Activated CD8-positive, alpha-beta T cell treated with anti-CD3 and anti-CD28 coated beads, Interleukin-2, amount 10 ng/mL, durations not matched to agents 7 days and 5 days (primary cell): ENCODE measurements around the gene GLDC. TPM values are rescaled to one million over a fixed set of nuclear protein-coding genes. Genes with fewer than 3 reads are reported as not detected.

Experiments used
- ATAC-seq: fragments of 150-1000 bp; cut with Tn5 transposase; one replicate; pipeline ENCODE4 v1.10.0; 2021; ENCODE audit warnings: moderate library complexity
- CTCF ChIA-PET: fragments of 350-600 bp; sonication (Branson Sonifier 250); formaldehyde crosslinking; loops from one replicate; lab custom pipeline; 2021; ENCODE audit warnings: antibody characterized with exemption; lab: Charles Lee
- POLR2A ChIA-PET: fragments of 350-600 bp; sonication (Branson Sonifier 250); formaldehyde crosslinking; loops from one replicate; lab custom pipeline; 2021; ENCODE audit warnings: antibody characterized with exemption; lab: Charles Lee
- DNase-seq: peaks from one replicate; pipeline ENCODE4 v3.0.0-alpha.2; 2020
- H3K27ac Mint-ChIP-seq: one replicate; pipeline ENCODE4 v1.8.0; 2021; ENCODE audit warnings: mild to moderate bottlenecking, mixed read lengths
- H3K27me3 Mint-ChIP-seq: one replicate; pipeline ENCODE4 v1.8.0; 2021; ENCODE audit warnings: low read depth, mixed read lengths
- H3K36me3 Mint-ChIP-seq: one replicate; pipeline ENCODE4 v1.8.0; 2021; ENCODE audit warnings: low read depth, mixed read lengths
- H3K4me1 Mint-ChIP-seq: one replicate; pipeline ENCODE4 v1.8.0; 2021; ENCODE audit warnings: low read depth, mixed read lengths
- H3K4me3 Mint-ChIP-seq: one replicate; pipeline ENCODE4 v1.8.0; 2021; ENCODE audit warnings: mild to moderate bottlenecking, mixed read lengths
- H3K9me3 Mint-ChIP-seq: one replicate; pipeline ENCODE4 v1.8.0; 2022; ENCODE audit warnings: mixed read lengths; ENCODE audit not compliant: insufficient read depth
- total RNA-seq, 2 experiments: library from RNA; stranded (reverse); gene quantifications; one replicate each; pipeline ENCODE4 v1.2.3, GENCODE V29; 2021

Gene GLDC
- total RNA-seq, 2 experiments from 2014 or later = 0.34 to 0.58 TPM

GRCh38 chr9:6538666-6539071 is 106.9 kb downstream of the GLDC start:
- DNase-seq = no peak
- ChIA-PET CTCF (no interaction called here), POLR2A (interaction anchor here (0.6 kb wide), 1 partner anchor 110 kb away, joined by 3 read pairs; no protein-coding TSS in a partner anchor)
- no peaks in the 10 kb centered on the region for H3K9me3 Mint-ChIP-seq
- H3K36me3 Mint-ChIP-seq = no peaks in the 10 kb centered on the region
- H3K27ac Mint-ChIP-seq = no peak overlapping the region
- H3K4me3 Mint-ChIP-seq = no peak overlapping the region
- peaks cover 3% of the 10 kb centered on the region for H3K27me3 Mint-ChIP-seq
- ATAC-seq = no peak
- no peaks in the 10 kb centered on the region for H3K4me1 Mint-ChIP-seq

- ChIA-PET POLR2A (no interaction called here), CTCF (no interaction called here)
- Mint-ChIP-seq H3K27ac (no peak overlapping the region), H3K9me3 (no peaks in the 10 kb centered on the region), H3K4me1 (no peaks in the 10 kb centered on the region), H3K4me3 (no peak overlapping the region), H3K27me3 (no peaks in the 10 kb centered on the region), H3K36me3 (no peaks in the 10 kb centered on the region)
- no peak for ATAC-seq
- no peak for DNase-seq
These were observed 109.9 kb downstream of the GLDC start for GRCh38 chr9:6535594-6535993.

DNA sequence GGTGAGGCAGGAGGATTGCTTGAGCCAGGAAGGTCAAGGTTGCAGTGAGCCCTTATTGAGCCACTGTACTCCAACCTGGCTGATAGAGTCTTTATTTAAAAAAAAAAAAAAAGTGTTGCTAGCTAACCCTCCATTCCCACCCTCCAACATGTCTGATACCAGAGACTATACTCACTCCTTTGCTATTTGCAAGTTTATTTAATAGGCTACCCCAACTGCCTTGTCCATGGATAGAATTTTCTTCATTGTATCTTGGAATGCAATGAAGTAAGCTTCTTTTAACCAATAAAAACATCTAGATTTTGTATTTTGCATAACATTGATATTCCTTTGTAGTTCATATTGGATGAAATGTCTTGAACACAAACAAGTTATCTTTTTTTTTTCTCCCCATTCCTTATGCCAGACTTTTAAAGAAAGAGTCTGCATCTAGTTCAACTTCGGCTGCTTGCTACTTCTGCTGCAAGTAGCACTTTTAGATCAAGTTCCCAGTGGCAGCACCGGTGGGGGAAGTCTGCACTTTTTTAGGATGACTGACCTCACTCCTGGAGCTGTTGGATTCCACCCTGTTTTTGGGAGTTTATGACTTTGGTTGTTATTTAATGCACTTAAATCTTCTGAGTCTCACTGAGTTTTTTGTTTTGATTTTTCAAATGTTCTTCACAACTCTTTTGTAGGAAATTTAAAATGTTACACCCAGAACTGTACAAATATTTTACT is 120.0 kb downstream of the GLDC start:
- no peak for ATAC-seq
- peaks cover 18% of the 10 kb centered on the region for H3K36me3 Mint-ChIP-seq
- ChIA-PET CTCF (interaction anchor here (0.7 kb wide), 1 partner anchor 110 kb away, joined by 3 read pairs; no protein-coding TSS in a partner anchor), POLR2A (interaction anchor here (1.7 kb wide), 1 partner anchor 113 kb away, joined by 4 read pairs; the partner anchor contains the start of gene UHRF2)
- peaks cover 6% of the 10 kb centered on the region for H3K9me3 Mint-ChIP-seq
- H3K4me3 Mint-ChIP-seq = no peak overlapping the region
- no peaks in the 10 kb centered on the region for H3K27me3 Mint-ChIP-seq
- no peak overlapping the region for H3K27ac Mint-ChIP-seq
- no peak for DNase-seq
- H3K4me1 Mint-ChIP-seq = no peaks in the 10 kb centered on the region

DNA sequence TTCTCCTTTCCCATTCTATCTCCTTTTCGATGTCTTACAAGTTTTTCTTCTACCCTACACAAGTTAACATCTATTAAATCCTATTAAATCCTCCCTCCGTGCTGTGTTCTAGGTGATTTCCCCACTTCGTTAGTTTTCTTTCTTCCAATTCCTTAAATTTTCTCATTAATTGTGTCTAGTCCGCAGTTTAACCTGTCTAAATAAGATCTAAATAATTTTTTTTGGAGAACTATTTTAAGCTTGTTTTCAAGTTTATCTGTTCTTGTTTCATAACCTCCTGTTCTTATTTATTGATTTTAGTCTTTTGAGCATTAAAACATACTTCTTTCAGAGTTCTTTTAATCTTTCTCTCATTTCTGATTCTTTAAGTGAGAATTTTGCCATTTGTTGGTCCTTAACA is 123.3 kb downstream of the GLDC start:
- Mint-ChIP-seq H3K27ac (no peak overlapping the region), H3K27me3 (no peaks in the 10 kb centered on the region), H3K4me3 (no peak overlapping the region), H3K9me3 (peaks cover 6% of the 10 kb centered on the region), H3K36me3 (peaks cover 27% of the 10 kb centered on the region), H3K4me1 (no peaks in the 10 kb centered on the region)
- no peak for DNase-seq
- ATAC-seq = no peak
- ChIA-PET CTCF (no interaction called here), POLR2A (no interaction called here)

- H3K27ac Mint-ChIP-seq = no peak overlapping the region
These were observed 133.4 kb downstream of the GLDC start for GRCh38 chr9:6512085-6512657.

DNA sequence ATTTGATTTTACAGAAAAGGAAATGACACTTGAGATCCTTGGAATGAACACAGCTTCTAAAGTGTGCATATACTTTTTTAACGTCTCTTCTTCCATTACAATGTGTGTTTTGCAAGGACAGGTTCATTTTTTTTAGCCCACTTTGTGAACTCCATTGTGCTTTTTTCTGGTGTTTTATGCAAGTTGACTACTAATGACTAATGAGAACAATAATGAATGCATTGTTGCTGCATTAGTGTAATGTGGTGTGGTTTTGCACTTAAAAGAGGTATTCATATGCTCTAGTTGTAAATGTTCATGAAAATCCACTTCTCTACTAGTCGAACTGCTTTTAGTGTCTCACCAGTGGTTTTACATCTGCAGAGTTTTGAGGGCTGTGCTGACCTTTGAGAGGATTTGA is 139.0 kb downstream of the GLDC start:
- POLR2A ChIA-PET = no interaction called here
- H3K36me3 Mint-ChIP-seq = peaks cover 62% of the 10 kb centered on the region

More at GRCh38 chr9:6512085-6512657, 133.4 kb downstream of the GLDC start:
- no peak for ATAC-seq
- ChIA-PET CTCF (no interaction called here), POLR2A (no interaction called here)
- peaks cover 26% of the 10 kb centered on the region for H3K36me3 Mint-ChIP-seq
- H3K9me3 Mint-ChIP-seq = no peaks in the 10 kb centered on the region
- no peaks in the 10 kb centered on the region for H3K27me3 Mint-ChIP-seq
- no peak overlapping the region for H3K4me3 Mint-ChIP-seq
- peaks cover 4% of the 10 kb centered on the region for H3K4me1 Mint-ChIP-seq
- no peak for DNase-seq

DNA sequence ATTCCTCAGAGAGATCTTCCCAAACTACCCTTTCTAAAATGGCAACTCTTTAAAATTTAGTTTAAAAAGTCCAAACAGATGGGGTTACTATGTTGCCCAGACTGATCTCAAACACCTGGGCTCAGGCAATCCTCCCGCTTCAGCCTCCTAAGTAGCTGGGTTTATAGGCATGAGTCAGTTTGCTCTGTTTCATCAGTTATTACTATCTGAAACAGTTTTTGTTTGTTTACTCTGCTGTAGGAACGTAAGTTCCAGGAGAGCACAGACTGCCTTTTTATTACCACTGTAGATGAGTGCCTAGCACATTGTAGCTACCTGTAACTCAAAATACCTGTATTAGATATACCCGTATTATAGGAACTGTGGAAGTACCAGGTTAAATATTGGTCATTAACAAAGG is 143.1 kb downstream of the GLDC start:
- CTCF ChIA-PET = no interaction called here
- ATAC-seq (no peak), DNase-seq (no peak)
- POLR2A ChIA-PET = no interaction called here
- no peak overlapping the region for H3K27ac Mint-ChIP-seq
- no peaks in the 10 kb centered on the region for H3K9me3 Mint-ChIP-seq
- H3K36me3 Mint-ChIP-seq = peaks cover 59% of the 10 kb centered on the region
- H3K4me3 Mint-ChIP-seq = no peak overlapping the region
- H3K4me1 Mint-ChIP-seq = no peaks in the 10 kb centered on the region
- no peaks in the 10 kb centered on the region for H3K27me3 Mint-ChIP-seq

More for the DNA sequence above, 139.0 kb downstream of the GLDC start:
- Mint-ChIP-seq H3K9me3 (no peaks in the 10 kb centered on the region), H3K27me3 (no peaks in the 10 kb centered on the region), H3K4me3 (no peak overlapping the region), H3K27ac (no peak overlapping the region), H3K4me1 (peaks cover 4% of the 10 kb centered on the region)
- CTCF ChIA-PET = no interaction called here
- DNase-seq (no peak), ATAC-seq (no peak)

- CTCF ChIA-PET = no interaction called here
- Mint-ChIP-seq H3K36me3 (peaks cover 59% of the 10 kb centered on the region), H3K4me3 (no peak overlapping the region), H3K27ac (no peak overlapping the region), H3K4me1 (no peaks in the 10 kb centered on the region), H3K27me3 (no peaks in the 10 kb centered on the region), H3K9me3 (no peaks in the 10 kb centered on the region)
- DNase-seq (no peak), ATAC-seq (no peak)
- POLR2A ChIA-PET = no interaction called here
These were observed 143.9 kb downstream of the GLDC start for GRCh38 chr9:6501526-6502210.

DNA sequence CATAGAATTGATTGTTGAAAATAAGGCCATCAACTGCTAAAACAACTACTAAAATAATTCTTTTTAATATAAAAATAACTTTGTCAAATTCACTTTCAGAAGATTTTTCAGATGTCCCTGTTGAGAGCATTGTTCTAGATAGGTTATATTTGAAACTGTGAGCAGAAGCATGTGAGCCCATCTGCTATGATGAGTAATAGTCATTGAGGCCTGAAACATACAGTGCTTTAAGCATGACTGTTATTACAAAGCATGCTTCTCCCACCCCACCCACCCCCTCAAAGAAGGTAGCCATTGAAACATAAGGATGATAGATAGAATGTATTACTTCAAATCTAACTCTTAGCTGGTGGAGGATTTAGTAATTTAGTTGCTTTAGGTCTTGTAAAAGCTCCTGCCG is 146.5 kb downstream of the GLDC start:
- ChIA-PET CTCF (no interaction called here), POLR2A (interaction anchor here (1.3 kb wide), 1 partner anchor 87 kb away, joined by 4 read pairs; no protein-coding TSS in a partner anchor)
- DNase-seq = no peak
- Mint-ChIP-seq H3K4me1 (no peaks in the 10 kb centered on the region), H3K4me3 (no peak overlapping the region), H3K27ac (no peak overlapping the region), H3K27me3 (no peaks in the 10 kb centered on the region), H3K36me3 (peaks cover 42% of the 10 kb centered on the region), H3K9me3 (no peaks in the 10 kb centered on the region)
- no peak for ATAC-seq

GRCh38 chr9:6495466-6495865 is 150.1 kb downstream of the GLDC start:
- POLR2A ChIA-PET = interaction anchor here (1.0 kb wide), 1 partner anchor 83 kb away, joined by 4 read pairs; the partner anchor contains the start of gene UHRF2

DNA sequence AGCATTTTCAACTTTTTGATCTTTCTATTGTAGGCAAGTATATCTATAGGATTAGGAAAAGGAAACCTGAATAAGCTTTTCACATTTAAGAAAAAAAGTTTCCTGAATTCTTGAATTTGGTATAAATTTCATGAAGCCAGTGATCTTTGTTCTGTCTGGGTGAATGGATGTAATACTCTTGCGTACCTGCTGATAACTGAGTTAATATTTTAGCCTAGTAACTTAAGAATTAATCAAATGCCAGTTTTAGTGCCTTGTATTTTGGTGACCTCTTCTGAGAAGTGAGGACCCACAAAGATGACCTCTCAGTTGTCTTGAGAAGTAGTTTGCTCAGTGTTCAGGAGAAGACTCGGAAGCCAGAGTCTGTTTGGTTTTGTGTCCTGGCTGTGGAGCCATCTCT is 154.7 kb downstream of the GLDC start:
- peaks cover 30% of the 10 kb centered on the region for H3K36me3 Mint-ChIP-seq
- no peak overlapping the region for H3K27ac Mint-ChIP-seq
- H3K4me3 Mint-ChIP-seq = no peak overlapping the region
- CTCF ChIA-PET = no interaction called here
- DNase-seq (no peak), ATAC-seq (no peak)
- POLR2A ChIA-PET = no interaction called here
- no peaks in the 10 kb centered on the region for H3K27me3 Mint-ChIP-seq
- no peaks in the 10 kb centered on the region for H3K9me3 Mint-ChIP-seq
- no peaks in the 10 kb centered on the region for H3K4me1 Mint-ChIP-seq

More at GRCh38 chr9:6495466-6495865, 150.1 kb downstream of the GLDC start:
- Mint-ChIP-seq H3K36me3 (peaks cover 39% of the 10 kb centered on the region), H3K9me3 (no peaks in the 10 kb centered on the region), H3K4me3 (no peak overlapping the region), H3K27ac (no peak overlapping the region), H3K27me3 (no peaks in the 10 kb centered on the region), H3K4me1 (no peaks in the 10 kb centered on the region)
- DNase-seq (no peak), ATAC-seq (no peak)
- CTCF ChIA-PET = no interaction called here

GRCh38 chr9:6489099-6489498 is 156.4 kb downstream of the GLDC start:
- no peaks in the 10 kb centered on the region for H3K9me3 Mint-ChIP-seq
- no peak for DNase-seq
- no peak for ATAC-seq
- H3K27me3 Mint-ChIP-seq = no peaks in the 10 kb centered on the region
- ChIA-PET POLR2A (no interaction called here), CTCF (interaction anchor here (1.6 kb wide), 1 partner anchor 134 kb away, joined by 3 read pairs; no protein-coding TSS in a partner anchor)
- no peak overlapping the region for H3K4me3 Mint-ChIP-seq
- H3K27ac Mint-ChIP-seq = no peak overlapping the region
- H3K36me3 Mint-ChIP-seq = peaks cover 31% of the 10 kb centered on the region
- no peaks in the 10 kb centered on the region for H3K4me1 Mint-ChIP-seq
